HepG2 (cell line): ENCODE data around the gene CRADD. TPM values are rescaled to one million over a fixed set of nuclear protein-coding genes. Genes with fewer than 3 reads are reported as not detected.

Source experiments
- ATAC-seq: fragments of 200-7000 bp; cut with Tn5 transposase; 3 replicates; pipeline ENCODE4 v1.9.1; 2020; ENCODE audit warnings: mild to moderate bottlenecking, moderate library complexity
- BruUV-seq: library from RNA; stranded (reverse); fragments of 400-500 nt; replicated peaks from 2 replicates; lab custom pipeline; 2021; lab: Mats Ljungman, UMichigan
- CTCF ChIA-PET: fragments of 300-600 bp; formaldehyde crosslinking; extraction: SDS; loops from one replicate; lab custom pipeline; 2021; ENCODE audit warnings: low total read pairs, inconsistent platforms, low intra/inter-chr PET ratio; lab: Yijun Ruan, JAX
- POLR2A ChIA-PET: fragments of 350-600 bp; sonication (Branson Sonifier 250); formaldehyde crosslinking; loops from one replicate; lab custom pipeline; 2020; ENCODE audit warnings: antibody characterized with exemption, inconsistent platforms; lab: Yijun Ruan, JAX
- DNase-seq: peaks from one replicate; pipeline ENCODE4 v3.0.0-alpha.2; 2015; ENCODE audit warnings: low spot score
- FAIRE-seq: peaks from 3 replicates; lab custom pipeline; 2011; peaks lifted over from hg19 to GRCh38; lab: Jason Lieb, UNC
- H2AFZ ChIP-seq: one replicate; pipeline ENCODE4 v1.6.1; 2011; ENCODE audit warnings: low read length, inconsistent platforms
- H3K27ac ChIP-seq: fragments of 300-600 bp; 3 replicates; pipeline ENCODE4 v1.8.0; 2011; ENCODE audit warnings: mixed run types, mild to moderate bottlenecking, mixed read lengths, low read length, inconsistent platforms; ENCODE audit not compliant: insufficient read depth; ENCODE audit errors: extremely low read length
- H3K27me3 ChIP-seq, 2 experiments: fragments of 200-600 bp in 1 of 2; 2 replicates in 1 of 2; 3 replicates in 1 of 2; pipeline versions ENCODE4 v1.6.0 to v1.8.0; 2011; ENCODE audit warnings: low read length in 2 of 2, mild to moderate bottlenecking in 2 of 2, moderate library complexity in 2 of 2, inconsistent platforms in 1 of 2; ENCODE audit not compliant: insufficient read depth in 2 of 2, control insufficient read depth in 1 of 2
- H3K36me3 ChIP-seq, 2 experiments: fragments of 200-600 bp in 1 of 2; replicated peaks in 1 of 2; 2 replicates in 1 of 2; 3 replicates in 1 of 2; pipeline versions ENCODE4 v1.5.1 to v1.8.0; 2011; ENCODE audit warnings: low read length in 2 of 2, inconsistent platforms in 1 of 2; ENCODE audit not compliant: insufficient read depth in 2 of 2, control insufficient read depth in 1 of 2
- H3K4me1 ChIP-seq: 2 replicates; pipeline ENCODE4 v1.5.1; 2012; ENCODE audit warnings: low read length, inconsistent platforms; ENCODE audit not compliant: insufficient read depth
- H3K4me2 ChIP-seq: 2 replicates; pipeline ENCODE4 v1.6.0; 2011; ENCODE audit warnings: low read depth, low read length, inconsistent platforms
- H3K4me3 ChIP-seq, 3 experiments: fragments of 200-600 bp in 1 of 3; sonication (generic), shearing (Covaris generic) in 1 of 3; replicated peaks in 1 of 3; 2 replicates each; pipeline ENCODE4 v1.5.1; 2011 to 2016; ENCODE audit warnings: low read length in 3 of 3, inconsistent platforms in 2 of 3, low read depth in 2 of 3, mild to moderate bottlenecking in 2 of 3, control low read depth in 1 of 3, mixed read lengths in 1 of 3; ENCODE audit not compliant: insufficient read depth in 1 of 3
- H3K79me2 ChIP-seq: one replicate; pipeline ENCODE4 v1.6.1; 2011; ENCODE audit warnings: low read length, inconsistent platforms; ENCODE audit not compliant: insufficient read depth
- H3K9ac ChIP-seq: 2 replicates; pipeline ENCODE4 v1.6.0; 2011; ENCODE audit warnings: mild to moderate bottlenecking, low read depth, low read length, inconsistent platforms; ENCODE audit not compliant: insufficient read depth
- H3K9me3 ChIP-seq: 2 replicates; pipeline ENCODE4 v1.5.1; 2012; ENCODE audit warnings: mild to moderate bottlenecking, low read length
- H4K20me1 ChIP-seq: 2 replicates; pipeline ENCODE4 v1.6.0; 2011; ENCODE audit warnings: inconsistent platforms, mild to moderate bottlenecking, low read length, moderate library complexity; ENCODE audit not compliant: insufficient read depth
- BCL6 ChIP-seq: IDR thresholded peaks from 2 replicates; pipeline ENCODE4 v1.6.1; 2016; ENCODE audit warnings: missing genetic modification reagents, missing compliant biosample characterization
- CREB1 ChIP-seq, 2 experiments: fragments of 450-650 bp in 1 of 2; IDR thresholded peaks; 2 replicates each; pipeline ENCODE4 v1.6.1; 2016 to 2017; ENCODE audit warnings: control low read depth in 1 of 2, mild to moderate bottlenecking in 1 of 2, missing compliant biosample characterization in 1 of 2, missing genetic modification characterization in 1 of 2
- IRX3 ChIP-seq: sonication (generic); formaldehyde crosslinking; IDR thresholded peaks from 2 replicates; pipeline ENCODE4 v1.8.1; 2023; ENCODE audit warnings: mild to moderate bottlenecking, low read depth, missing genetic modification reagents, borderline replicate concordance
- SNAPC2 ChIP-seq: sonication (generic); formaldehyde crosslinking; IDR thresholded peaks from 2 replicates; pipeline ENCODE4 v1.8.1; 2022; ENCODE audit warnings: mild to moderate bottlenecking, missing genetic modification reagents
- XBP1 ChIP-seq: sonication (generic); formaldehyde crosslinking; IDR thresholded peaks from 2 replicates; pipeline ENCODE4 v1.5.0; 2020; ENCODE audit warnings: missing genetic modification reagents
- ZBTB2 ChIP-seq: sonication (generic); formaldehyde crosslinking; IDR thresholded peaks from 2 replicates; pipeline ENCODE4 v1.8.0; 2022; ENCODE audit warnings: low read depth, missing genetic modification reagents
- ZFP82 ChIP-seq: sonication (generic); formaldehyde crosslinking; IDR thresholded peaks from 2 replicates; pipeline ENCODE4 v1.5.1; 2020; ENCODE audit warnings: mild to moderate bottlenecking, missing genetic modification reagents, borderline replicate concordance
- ZNF335 ChIP-seq: sonication (generic); formaldehyde crosslinking; IDR thresholded peaks from 2 replicates; pipeline ENCODE4 v1.4.0; 2020; ENCODE audit warnings: missing genetic modification reagents
- ZNF644 ChIP-seq: IDR thresholded peaks from 2 replicates; pipeline ENCODE4 v1.6.1; 2016; ENCODE audit warnings: low read depth
- ZNF790 ChIP-seq: sonication (generic); formaldehyde crosslinking; IDR thresholded peaks from 2 replicates; pipeline ENCODE4 v1.8.0; 2022; ENCODE audit warnings: missing genetic modification reagents, mild to moderate bottlenecking, borderline replicate concordance
- WGBS: methylation state at CpG from one replicate; pipeline ENCODE4 v1.1.6; 2017; ENCODE audit warnings: low lambda C conversion rate; 5-methylcytosine and 5-hydroxymethylcytosine counted together
- in situ Hi-C: cut with HindIII; loops from 2 replicates; pipeline ENCODE4 v1.10.0; 2017; ENCODE audit warnings: low pct_unique_long_range_greater_than_20kb; ENCODE audit not compliant: extremely low pct_ligation_motif_present
- intact Hi-C: fragments of 100-400 bp; cut with micrococcal nuclease; formaldehyde crosslinking; loops from one replicate; pipeline ENCODE4 v1.10.0; 2022; ENCODE audit not compliant: unreplicated experiment
- polyA plus RNA-seq, 8 experiments: library from polyadenylated mRNA; depleted of rRNA in 3 of 8; stranded (reverse) in 7 of 8; unstranded in 1 of 8; fragments of >200 nt; fragmentation: Illumina TruSeq in 4 of 8; extraction: Trizol in 4 of 8; gene quantifications; 2 replicates each; pipeline versions ENCODE4 v1.2.1 to v1.2.3, GENCODE V29; 2011 to 2016; ENCODE audit warnings: low read depth in 4 of 8, missing spikeins in 1 of 8, mixed read lengths in 1 of 8; ENCODE audit not compliant: insufficient read depth in 1 of 8
- total RNA-seq, 5 experiments: library from RNA; depleted of rRNA; stranded (reverse); fragments of >200 nt; fragmentation: Illumina TruSeq; extraction: Trizol; gene quantifications; 2 replicates each; pipeline ENCODE4 v1.2.3, GENCODE V29; 2016; ENCODE audit warnings: low read depth in 1 of 5

Gene CRADD
- total and polyA plus RNA-seq, 2 of the 13 experiments (the other 11 are each of a cell fraction or from before 2014, with no cell fraction given) = 12.4 to 18.8 TPM

GRCh38 chr12:93892423-93893268, 215.5 kb downstream of the CRADD start:
- Histone ChIP-seq H3K4me1 (no peaks in the 10 kb centered on the region), H2AFZ (no peak overlapping the region), H3K27me3 (0 out of 5 replicates have a peak, but pooled peaks cover 0 to 1% of the 10 kb centered on the region in 2 experiments), H3K9ac (no peak overlapping the region), H3K36me3 (no peaks in the 10 kb centered on the region), H3K27ac (no peak overlapping the region), H3K79me2 (no peaks in the 10 kb centered on the region), H3K4me2 (no peak overlapping the region), H4K20me1 (no peaks in the 10 kb centered on the region), H3K4me3 (no peak overlapping the region), H3K9me3 (no peaks in the 10 kb centered on the region)
- no TSS peak for BruUV-seq
- in situ Hi-C loops = no loop called here
- FAIRE-seq (no peak), DNase-seq (no peak), ATAC-seq (no peak)
- TF ChIP-seq IRX3 (CRISPR knock-in tag) (no peak), ZBTB2 (no peak), ZNF644 (no peak), SNAPC2 (CRISPR knock-in tag) (no peak), XBP1 (CRISPR knock-in tag) (no peak), ZNF335 (CRISPR knock-in tag) (no peak), ZNF790 (CRISPR knock-in tag) (no peak), CREB1 (IDR thresholded peaks at IDR 0.05) (peak; percentile 65), CREB1 (CRISPR knock-in tag; IDR thresholded peaks at IDR 0.05) (no peak), ZFP82 (CRISPR knock-in tag) (no peak), BCL6 (CRISPR knock-in tag) (0 out of 2 replicates have a peak, but pooled peaks have one; percentile 24)
- intact Hi-C loops = no loop called here
- POLR2A ChIA-PET = no interaction called here
- CTCF ChIA-PET = no interaction called here
- WGBS = 32% methylated on average over 12 of the region's 14 CpGs
